ENCODE data around the gene PTPRD. TPM values are rescaled to one million over a fixed set of nuclear protein-coding genes. Genes with fewer than 3 reads are reported as not detected.

PTPRD gene
- total RNA-seq, 1 donor from 2014 or later, result 75.7 TPM

GRCh38 chr9:10232352-10232930, 380.4 kb downstream of the PTPRD start:
- H3K27me3 ChIP-seq (ENCODE audit: control insufficient read depth in 3 of 3, insufficient read depth in 3 of 3, low read length in 3 of 3), result no peaks in the 10 kb centered on the region
- no peaks in the 10 kb centered on the region for H3K4me1 ChIP-seq (ENCODE audit: control insufficient read depth in 3 of 3, insufficient read depth in 3 of 3, low read length in 3 of 3)
- no peak overlapping the region for H3K4me3 ChIP-seq (ENCODE audit: low read length in 3 of 3)
- H3K9ac ChIP-seq (ENCODE audit: low read depth in 1 of 3, low read length in 3 of 3), result no peak overlapping the region
- no peaks in the 10 kb centered on the region for H3K9me3 ChIP-seq (ENCODE audit: control insufficient read depth in 3 of 3, low read length in 3 of 3)
- H3K27ac ChIP-seq (ENCODE audit: low read depth, low read length), result no peak overlapping the region
- no peaks in the 10 kb centered on the region for H3K36me3 ChIP-seq (ENCODE audit: control insufficient read depth in 3 of 3, insufficient read depth in 3 of 3, low read length in 3 of 3)

- Histone ChIP-seq H3K9me3 (ENCODE audit: control insufficient read depth in 3 of 3, low read length in 3 of 3) (no peaks in the 10 kb centered on the region), H3K27ac (ENCODE audit: low read depth, low read length) (no peak overlapping the region), H3K36me3 (ENCODE audit: control insufficient read depth in 3 of 3, insufficient read depth in 3 of 3, low read length in 3 of 3) (no peaks in the 10 kb centered on the region), H3K27me3 (ENCODE audit: control insufficient read depth in 3 of 3, insufficient read depth in 3 of 3, low read length in 3 of 3) (no peaks in the 10 kb centered on the region), H3K4me1 (ENCODE audit: control insufficient read depth in 3 of 3, insufficient read depth in 3 of 3, low read length in 3 of 3) (no peaks in the 10 kb centered on the region), H3K9ac (ENCODE audit: low read depth in 1 of 3, low read length in 3 of 3) (no peak overlapping the region), H3K4me3 (ENCODE audit: low read length in 3 of 3) (no peak overlapping the region)
Observed at GRCh38 chr9:10230512-10230911, 382.3 kb downstream of the PTPRD start.

GRCh38 chr9:10228082-10228481, 384.7 kb downstream of the PTPRD start:
- no peaks in the 10 kb centered on the region for H3K27me3 ChIP-seq (ENCODE audit: control insufficient read depth in 3 of 3, insufficient read depth in 3 of 3, low read length in 3 of 3)
- no peak overlapping the region for H3K4me3 ChIP-seq (ENCODE audit: low read length in 3 of 3)
- H3K4me1 ChIP-seq (ENCODE audit: control insufficient read depth in 3 of 3, insufficient read depth in 3 of 3, low read length in 3 of 3), result no peaks in the 10 kb centered on the region
- H3K9ac ChIP-seq (ENCODE audit: low read depth in 1 of 3, low read length in 3 of 3), result no peak overlapping the region
- H3K27ac ChIP-seq (ENCODE audit: low read depth, low read length), result no peak overlapping the region
- no peaks in the 10 kb centered on the region for H3K9me3 ChIP-seq (ENCODE audit: control insufficient read depth in 3 of 3, low read length in 3 of 3)
- H3K36me3 ChIP-seq (ENCODE audit: control insufficient read depth in 3 of 3, insufficient read depth in 3 of 3, low read length in 3 of 3), result no peaks in the 10 kb centered on the region

DNA sequence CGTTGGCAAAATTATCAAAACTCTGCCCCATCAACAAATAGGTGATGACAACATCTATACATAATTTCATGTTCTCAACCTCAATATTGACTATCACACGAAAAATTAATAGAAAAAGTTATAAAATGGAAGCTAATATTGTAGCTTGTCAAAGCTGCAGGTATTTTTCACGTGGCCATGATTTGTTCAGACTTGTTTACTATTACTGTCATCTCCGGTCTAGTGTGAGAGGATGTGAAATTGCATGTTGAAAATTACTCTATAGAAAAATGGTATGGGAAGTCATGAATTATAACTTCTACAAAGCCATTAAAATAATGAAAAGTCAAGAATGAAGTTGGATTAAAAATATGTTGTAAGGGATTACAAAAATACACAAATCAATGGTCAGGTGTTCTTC, 385.8 kb downstream of the PTPRD start:
- no peak overlapping the region for H3K4me3 ChIP-seq (ENCODE audit: low read length in 3 of 3)
- no peaks in the 10 kb centered on the region for H3K36me3 ChIP-seq (ENCODE audit: control insufficient read depth in 3 of 3, insufficient read depth in 3 of 3, low read length in 3 of 3)
- no peak overlapping the region for H3K27ac ChIP-seq (ENCODE audit: low read depth, low read length)
- H3K27me3 ChIP-seq (ENCODE audit: control insufficient read depth in 3 of 3, insufficient read depth in 3 of 3, low read length in 3 of 3), result no peaks in the 10 kb centered on the region
- H3K9me3 ChIP-seq (ENCODE audit: control insufficient read depth in 3 of 3, low read length in 3 of 3), result no peaks in the 10 kb centered on the region
- no peaks in the 10 kb centered on the region for H3K4me1 ChIP-seq (ENCODE audit: control insufficient read depth in 3 of 3, insufficient read depth in 3 of 3, low read length in 3 of 3)
- H3K9ac ChIP-seq (ENCODE audit: low read depth in 1 of 3, low read length in 3 of 3), result no peak overlapping the region

DNA sequence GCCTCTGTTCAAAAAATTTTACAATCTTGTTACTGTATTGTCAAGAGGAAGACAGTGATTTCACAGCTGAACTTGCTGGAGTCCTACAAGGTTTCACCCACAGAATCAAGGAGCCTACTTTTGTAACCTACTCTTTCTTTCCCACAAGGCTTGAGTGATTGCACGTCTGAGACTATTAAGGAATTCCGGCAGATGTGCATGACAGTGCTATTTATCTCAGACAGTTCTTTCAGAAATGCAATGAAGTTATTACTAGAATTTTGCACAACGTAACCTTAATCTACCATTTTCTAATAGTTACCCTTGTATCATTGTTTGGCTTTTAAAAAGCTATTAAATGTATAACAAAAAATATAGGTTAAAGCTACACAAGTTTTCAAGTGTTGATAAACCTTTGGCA, 400.1 kb downstream of the PTPRD start:
- Histone ChIP-seq H3K4me3 (ENCODE audit: low read length in 3 of 3) (no peak overlapping the region), H3K27me3 (ENCODE audit: control insufficient read depth in 3 of 3, insufficient read depth in 3 of 3, low read length in 3 of 3) (no peaks in the 10 kb centered on the region), H3K9ac (ENCODE audit: low read depth in 1 of 3, low read length in 3 of 3) (no peak overlapping the region), H3K36me3 (ENCODE audit: control insufficient read depth in 3 of 3, insufficient read depth in 3 of 3, low read length in 3 of 3) (no peaks in the 10 kb centered on the region), H3K4me1 (ENCODE audit: control insufficient read depth in 3 of 3, insufficient read depth in 3 of 3, low read length in 3 of 3) (no peaks in the 10 kb centered on the region), H3K27ac (ENCODE audit: low read depth, low read length) (no peak overlapping the region), H3K9me3 (ENCODE audit: control insufficient read depth in 3 of 3, low read length in 3 of 3) (no peaks in the 10 kb centered on the region)

DNA sequence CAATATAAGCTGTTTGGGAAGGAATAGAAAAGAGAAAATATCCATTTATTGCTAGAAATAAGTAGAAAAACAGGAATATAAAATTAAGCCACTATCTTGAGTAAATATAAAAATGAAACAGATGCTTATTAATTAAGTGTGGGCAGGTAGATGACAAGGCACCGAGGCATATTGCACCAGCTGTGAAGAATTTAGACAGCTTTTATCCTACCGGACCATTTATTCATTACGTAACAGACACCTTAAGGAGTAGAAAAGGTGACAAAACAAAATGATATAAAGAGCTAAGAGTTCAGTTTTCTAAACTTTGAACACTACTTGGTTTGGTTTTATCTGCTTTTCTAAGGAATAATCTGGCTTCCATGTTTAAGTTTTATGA, 404.1 kb downstream of the PTPRD start:
- Histone ChIP-seq H3K9me3 (ENCODE audit: control insufficient read depth in 3 of 3, low read length in 3 of 3) (no peaks in the 10 kb centered on the region), H3K36me3 (ENCODE audit: control insufficient read depth in 3 of 3, insufficient read depth in 3 of 3, low read length in 3 of 3) (no peaks in the 10 kb centered on the region), H3K27me3 (ENCODE audit: control insufficient read depth in 3 of 3, insufficient read depth in 3 of 3, low read length in 3 of 3) (no peaks in the 10 kb centered on the region), H3K9ac (ENCODE audit: low read depth in 1 of 3, low read length in 3 of 3) (no peak overlapping the region), H3K4me3 (ENCODE audit: low read length in 3 of 3) (no peak overlapping the region), H3K27ac (ENCODE audit: low read depth, low read length) (no peak overlapping the region), H3K4me1 (ENCODE audit: control insufficient read depth in 3 of 3, insufficient read depth in 3 of 3, low read length in 3 of 3) (no peaks in the 10 kb centered on the region)

DNA sequence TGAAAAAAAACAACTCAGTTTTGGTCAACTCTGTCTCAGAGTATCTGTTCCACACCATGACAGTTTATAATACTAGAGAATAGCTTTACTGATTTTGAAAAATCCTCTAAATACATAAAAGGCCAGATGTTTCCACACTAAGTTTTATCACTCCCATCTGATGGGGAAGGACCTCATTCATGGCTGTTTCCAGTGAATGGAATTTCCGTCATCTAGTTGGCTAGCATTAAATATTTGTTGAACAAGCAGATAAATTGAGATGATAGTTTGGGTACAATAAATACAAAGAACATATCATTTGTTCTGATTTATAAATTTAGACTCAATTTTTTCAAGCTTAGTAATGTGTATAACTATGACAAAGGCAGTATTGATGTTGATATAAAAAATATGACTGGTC, 408.5 kb downstream of the PTPRD start:
- Histone ChIP-seq H3K27ac (ENCODE audit: low read depth, low read length) (no peak overlapping the region), H3K9ac (ENCODE audit: low read depth in 1 of 3, low read length in 3 of 3) (no peak overlapping the region), H3K4me3 (ENCODE audit: low read length in 3 of 3) (no peak overlapping the region), H3K36me3 (ENCODE audit: control insufficient read depth in 3 of 3, insufficient read depth in 3 of 3, low read length in 3 of 3) (no peaks in the 10 kb centered on the region), H3K27me3 (ENCODE audit: control insufficient read depth in 3 of 3, insufficient read depth in 3 of 3, low read length in 3 of 3) (no peaks in the 10 kb centered on the region), H3K9me3 (ENCODE audit: control insufficient read depth in 3 of 3, low read length in 3 of 3) (no peaks in the 10 kb centered on the region), H3K4me1 (ENCODE audit: control insufficient read depth in 3 of 3, insufficient read depth in 3 of 3, low read length in 3 of 3) (no peaks in the 10 kb centered on the region)

GRCh38 chr9:10173561-10173960, 439.2 kb downstream of the PTPRD start:
- no peak overlapping the region for H3K4me3 ChIP-seq (ENCODE audit: low read length in 3 of 3)
- no peak overlapping the region for H3K27ac ChIP-seq (ENCODE audit: low read depth, low read length)
- H3K27me3 ChIP-seq (ENCODE audit: control insufficient read depth in 3 of 3, insufficient read depth in 3 of 3, low read length in 3 of 3), result no peaks in the 10 kb centered on the region
- H3K4me1 ChIP-seq (ENCODE audit: control insufficient read depth in 3 of 3, insufficient read depth in 3 of 3, low read length in 3 of 3), result no peaks in the 10 kb centered on the region
- no peaks in the 10 kb centered on the region for H3K36me3 ChIP-seq (ENCODE audit: control insufficient read depth in 3 of 3, insufficient read depth in 3 of 3, low read length in 3 of 3)
- no peaks in the 10 kb centered on the region for H3K9me3 ChIP-seq (ENCODE audit: control insufficient read depth in 3 of 3, low read length in 3 of 3)
- H3K9ac ChIP-seq (ENCODE audit: low read depth in 1 of 3, low read length in 3 of 3), result no peak overlapping the region

DNA sequence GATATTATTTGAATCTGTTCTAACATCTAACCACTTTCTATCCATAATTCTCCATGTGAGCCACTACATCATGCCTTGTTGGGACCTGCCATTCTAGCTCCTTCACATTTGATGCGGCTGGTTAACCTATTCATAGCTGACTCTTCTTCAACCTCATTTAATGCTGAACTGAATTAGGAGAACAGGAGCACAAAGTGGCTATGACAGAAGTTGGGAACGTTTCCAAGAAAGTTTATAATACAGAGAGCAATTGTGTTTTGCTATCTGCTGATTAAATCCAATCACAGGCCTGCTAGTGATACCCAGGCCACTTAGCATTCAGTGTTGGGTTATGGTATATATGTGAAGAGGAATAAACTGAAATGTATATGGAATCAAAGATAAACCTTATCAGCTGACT, 440.3 kb downstream of the PTPRD start:
- Histone ChIP-seq H3K36me3 (ENCODE audit: control insufficient read depth in 3 of 3, insufficient read depth in 3 of 3, low read length in 3 of 3) (no peaks in the 10 kb centered on the region), H3K4me3 (ENCODE audit: low read length in 3 of 3) (no peak overlapping the region), H3K27me3 (ENCODE audit: control insufficient read depth in 3 of 3, insufficient read depth in 3 of 3, low read length in 3 of 3) (no peaks in the 10 kb centered on the region)

GRCh38 chr9:10168241-10168640, 444.6 kb downstream of the PTPRD start:
- no peak overlapping the region for H3K4me3 ChIP-seq (ENCODE audit: low read length in 3 of 3)
- H3K9me3 ChIP-seq (ENCODE audit: control insufficient read depth in 3 of 3, low read length in 3 of 3), result no peaks in the 10 kb centered on the region
- H3K9ac ChIP-seq (ENCODE audit: low read depth in 1 of 3, low read length in 3 of 3), result no peak overlapping the region
- no peak overlapping the region for H3K27ac ChIP-seq (ENCODE audit: low read depth, low read length)
- no peaks in the 10 kb centered on the region for H3K27me3 ChIP-seq (ENCODE audit: control insufficient read depth in 3 of 3, insufficient read depth in 3 of 3, low read length in 3 of 3)
- H3K4me1 ChIP-seq (ENCODE audit: control insufficient read depth in 3 of 3, insufficient read depth in 3 of 3, low read length in 3 of 3), result no peaks in the 10 kb centered on the region
- H3K36me3 ChIP-seq (ENCODE audit: control insufficient read depth in 3 of 3, insufficient read depth in 3 of 3, low read length in 3 of 3), result no peaks in the 10 kb centered on the region

More for the DNA sequence above, 440.3 kb downstream of the PTPRD start:
- H3K27ac ChIP-seq (ENCODE audit: low read depth, low read length), result no peak overlapping the region
- H3K4me1 ChIP-seq (ENCODE audit: control insufficient read depth in 3 of 3, insufficient read depth in 3 of 3, low read length in 3 of 3), result no peaks in the 10 kb centered on the region
- H3K9me3 ChIP-seq (ENCODE audit: control insufficient read depth in 3 of 3, low read length in 3 of 3), result no peaks in the 10 kb centered on the region
- H3K9ac ChIP-seq (ENCODE audit: low read depth in 1 of 3, low read length in 3 of 3), result no peak overlapping the region

DNA sequence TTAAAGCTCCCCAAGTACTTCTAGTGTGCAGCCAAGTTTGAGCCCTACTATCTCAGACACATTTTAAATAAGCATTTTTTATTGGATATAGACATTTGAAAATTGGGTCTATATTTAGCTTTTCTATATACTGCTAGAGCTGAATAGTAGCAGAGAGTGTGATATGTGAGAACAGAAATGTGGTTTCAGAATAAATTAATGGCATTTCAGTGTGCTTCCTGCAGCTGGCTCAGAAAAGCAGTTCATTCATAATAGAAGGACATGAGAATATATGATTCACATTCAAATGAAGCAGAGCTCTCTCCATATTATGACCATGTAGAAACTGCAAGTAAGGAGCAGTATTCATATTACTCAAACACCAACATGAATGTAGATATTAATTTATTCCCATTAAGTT, 464.0 kb downstream of the PTPRD start:
- H3K36me3 ChIP-seq (ENCODE audit: control insufficient read depth in 3 of 3, insufficient read depth in 3 of 3, low read length in 3 of 3), result no peaks in the 10 kb centered on the region
- H3K4me3 ChIP-seq (ENCODE audit: low read length in 3 of 3), result no peak overlapping the region
- no peaks in the 10 kb centered on the region for H3K27me3 ChIP-seq (ENCODE audit: control insufficient read depth in 3 of 3, insufficient read depth in 3 of 3, low read length in 3 of 3)
- no peak overlapping the region for H3K9ac ChIP-seq (ENCODE audit: low read depth in 1 of 3, low read length in 3 of 3)
- H3K27ac ChIP-seq (ENCODE audit: low read depth, low read length), result no peak overlapping the region
- H3K9me3 ChIP-seq (ENCODE audit: control insufficient read depth in 3 of 3, low read length in 3 of 3), result no peaks in the 10 kb centered on the region
- no peaks in the 10 kb centered on the region for H3K4me1 ChIP-seq (ENCODE audit: control insufficient read depth in 3 of 3, insufficient read depth in 3 of 3, low read length in 3 of 3)
